K562 (cell line): ENCODE data around the gene CRYM. TPM values are rescaled to one million over a fixed set of nuclear protein-coding genes. Genes with fewer than 3 reads are reported as not detected.

Source experiments
- BMI1 ChIP-seq: fragments of 150-350 bp; IDR thresholded peaks from 2 replicates; pipeline ENCODE4 v1.6.1; 2014; ENCODE audit warnings: low read length
- BRF1 ChIP-seq: IDR thresholded peaks from 3 replicates; pipeline ENCODE4 v1.6.1; 2011; ENCODE audit warnings: borderline replicate concordance, mild to moderate bottlenecking; ENCODE audit not compliant: insufficient read length; ENCODE audit errors: extremely low read depth
- ESRRA ChIP-seq: fragments of 450-650 bp; IDR thresholded peaks from 2 replicates; pipeline ENCODE4 v1.6.1; 2014; ENCODE audit warnings: low read depth, mild to moderate bottlenecking, moderate library complexity, borderline replicate concordance
- HDAC1 ChIP-seq, 2 experiments: fragments of 450-650 bp; IDR thresholded peaks; 2 replicates each; pipeline ENCODE4 v1.6.1; 2016 to 2017; ENCODE audit warnings: inconsistent platforms in 1 of 2, mild to moderate bottlenecking in 1 of 2, moderate library complexity in 1 of 2
- IRF1 ChIP-seq: sonication (generic); formaldehyde crosslinking; IDR thresholded peaks from 2 replicates; pipeline ENCODE4 v1.8.0; 2022; ENCODE audit warnings: missing genetic modification reagents, mild to moderate bottlenecking, borderline replicate concordance
- KDM1A ChIP-seq, 2 experiments: fragments of 450-650 bp; IDR thresholded peaks; 2 replicates each; pipeline ENCODE4 v1.6.1; 2016; ENCODE audit warnings: mild to moderate bottlenecking in 2 of 2
- MYBL2 ChIP-seq, 2 experiments: fragments of 450-650 bp in 1 of 2; sonication (generic) in 1 of 2; formaldehyde crosslinking in 1 of 2; IDR thresholded peaks; 2 replicates each; pipeline versions ENCODE4 v1.6.1 to v1.8.1; 2017 to 2022; ENCODE audit warnings: borderline replicate concordance in 1 of 2, inconsistent platforms in 1 of 2, low read depth in 1 of 2, mild to moderate bottlenecking in 1 of 2, missing genetic modification reagents in 1 of 2, moderate library complexity in 1 of 2
- NFE2L1 ChIP-seq: fragments of 450-650 bp; IDR thresholded peaks from 2 replicates; pipeline ENCODE4 v1.6.1; 2016; ENCODE audit warnings: missing genetic modification characterization, low read depth, mild to moderate bottlenecking, missing compliant biosample characterization, moderate library complexity, borderline replicate concordance
- PKNOX1 ChIP-seq: fragments of 450-650 bp; IDR thresholded peaks from 2 replicates; pipeline ENCODE4 v1.6.1; 2016
- SREBF2 ChIP-seq: sonication (generic); formaldehyde crosslinking; IDR thresholded peaks from 2 replicates; pipeline ENCODE4 v1.4.0; 2020; ENCODE audit warnings: mild to moderate bottlenecking, missing genetic modification reagents
- ZNF445 ChIP-seq: fragments of 250-450 bp; sonication (Bioruptor Pico); IDR thresholded peaks from 2 replicates; pipeline ENCODE4 v1.4.0; 2020; ENCODE audit warnings: low read depth, mild to moderate bottlenecking, moderate library complexity
- polyA plus RNA-seq, 8 experiments: library from polyadenylated mRNA; depleted of rRNA in 4 of 8; stranded (reverse) in 5 of 8; unstranded in 3 of 8; fragments of >200 nt; fragmentation: Nextera tagmentation in 2 of 8; fragmentation: Illumina TruSeq in 1 of 8; extraction: Ambion mirVana in 2 of 8; extraction: Trizol in 1 of 8; gene quantifications; 2 replicates each; pipeline versions ENCODE4 v1.2.1 to v1.2.3, GENCODE V29; 2011 to 2014; ENCODE audit warnings: inconsistent platforms in 1 of 8, missing spikeins in 1 of 8
- total RNA-seq, 7 experiments: library from RNA; depleted of rRNA in 6 of 7; stranded (reverse); fragments of >200 nt in 6 of 7; fragmentation: Illumina TruSeq in 2 of 7; extraction: Trizol in 2 of 7; gene quantifications; 2 replicates each; pipeline versions ENCODE4 v1.2.1 to v1.2.3, GENCODE V29; 2011 to 2021; ENCODE audit warnings: low replicate concordance in 1 of 7
- TF ChIP-seq, protein P1 (sequence below): fragments of 450-650 bp; IDR thresholded peaks from 2 replicates; pipeline ENCODE4 v1.6.1; 2014; ENCODE audit warnings: low read depth, mild to moderate bottlenecking, moderate library complexity, borderline replicate concordance
- TF ChIP-seq, protein P2 (sequence below): sonication (generic); formaldehyde crosslinking; IDR thresholded peaks from 2 replicates; pipeline ENCODE4 v1.8.0; 2022; ENCODE audit warnings: mild to moderate bottlenecking, missing genetic modification reagents

Gene CRYM
- total and polyA plus RNA-seq, 9 of the 15 experiments (the other 6 are each of a cell fraction or from before 2014, with no cell fraction given), result 0.08 to 0.98 (median 0.47) TPM

DNA sequence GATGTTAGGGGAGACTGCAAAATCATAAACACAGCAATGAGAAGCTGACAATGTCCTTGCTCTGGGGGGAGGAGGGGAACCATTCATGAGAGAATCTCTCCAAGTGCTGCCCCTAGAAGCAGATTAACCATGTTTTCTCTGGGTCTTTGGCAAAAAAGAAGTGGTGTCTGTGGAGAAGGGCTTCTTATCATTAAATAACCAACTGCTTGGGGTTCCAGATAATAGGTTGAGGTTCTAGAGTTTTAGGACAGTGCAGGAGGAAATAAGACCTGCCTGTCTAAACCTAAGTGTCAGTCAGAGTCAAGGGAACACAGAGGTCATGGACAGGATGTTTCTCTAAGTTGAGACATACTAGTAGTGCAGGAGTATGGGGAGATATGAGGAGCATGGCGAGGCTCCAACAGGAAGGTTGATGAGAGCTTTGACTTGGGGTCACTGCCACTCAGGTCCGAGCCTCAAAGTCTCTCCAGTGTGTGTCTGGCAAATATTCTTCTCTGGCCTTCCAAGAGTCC, 49.7 kb downstream of the CRYM start (continued):
- no peak for TF ChIP-seq HDAC1 (IDR thresholded peaks at IDR 0.05)
- no peak for TF ChIP-seq MYBL2 (IDR thresholded peaks at IDR 0.05; ENCODE audit: low read depth)
- TF ChIP-seq MYBL2 (CRISPR knock-in tag; IDR thresholded peaks at IDR 0.05; ENCODE audit: borderline replicate concordance), result no peak
- no peak for TF ChIP-seq SREBF2 (CRISPR knock-in tag)
- TF ChIP-seq, protein P1, sequence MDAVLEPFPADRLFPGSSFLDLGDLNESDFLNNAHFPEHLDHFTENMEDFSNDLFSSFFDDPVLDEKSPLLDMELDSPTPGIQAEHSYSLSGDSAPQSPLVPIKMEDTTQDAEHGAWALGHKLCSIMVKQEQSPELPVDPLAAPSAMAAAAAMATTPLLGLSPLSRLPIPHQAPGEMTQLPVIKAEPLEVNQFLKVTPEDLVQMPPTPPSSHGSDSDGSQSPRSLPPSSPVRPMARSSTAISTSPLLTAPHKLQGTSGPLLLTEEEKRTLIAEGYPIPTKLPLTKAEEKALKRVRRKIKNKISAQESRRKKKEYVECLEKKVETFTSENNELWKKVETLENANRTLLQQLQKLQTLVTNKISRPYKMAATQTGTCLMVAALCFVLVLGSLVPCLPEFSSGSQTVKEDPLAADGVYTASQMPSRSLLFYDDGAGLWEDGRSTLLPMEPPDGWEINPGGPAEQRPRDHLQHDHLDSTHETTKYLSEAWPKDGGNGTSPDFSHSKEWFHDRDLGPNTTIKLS, result peak; percentile 74; the same call in 1 of the 2 replicates
- TF ChIP-seq BMI1, result no peak
- TF ChIP-seq KDM1A (IDR thresholded peaks at IDR 0.05), result no peak
- TF ChIP-seq BRF1, result no peak
- TF ChIP-seq PKNOX1, result peak; percentile 58
- TF ChIP-seq IRF1 (CRISPR knock-in tag), result no peak
- TF ChIP-seq ESRRA, result 0 out of 2 replicates have a peak, but pooled peaks have one; percentile 9
- no peak for TF ChIP-seq ZNF445 (CRISPR knock-in tag)
- no peak for TF ChIP-seq NFE2L1 (tag)
- TF ChIP-seq, protein P2, sequence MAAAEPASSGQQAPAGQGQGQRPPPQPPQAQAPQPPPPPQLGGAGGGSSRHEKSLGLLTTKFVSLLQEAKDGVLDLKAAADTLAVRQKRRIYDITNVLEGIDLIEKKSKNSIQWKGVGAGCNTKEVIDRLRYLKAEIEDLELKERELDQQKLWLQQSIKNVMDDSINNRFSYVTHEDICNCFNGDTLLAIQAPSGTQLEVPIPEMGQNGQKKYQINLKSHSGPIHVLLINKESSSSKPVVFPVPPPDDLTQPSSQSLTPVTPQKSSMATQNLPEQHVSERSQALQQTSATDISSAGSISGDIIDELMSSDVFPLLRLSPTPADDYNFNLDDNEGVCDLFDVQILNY (CRISPR knock-in tag), result no peak
